Mucosa of rectum (tissue), 2 donors: Measurements from ENCODE around the gene IGFBP5.

Source experiments
- H3K27ac ChIP-seq, 2 donors: one replicate each; pipeline ENCODE4 v1.7.0; 2013; ENCODE audit warnings: inconsistent platforms in 2 of 2, low read depth in 2 of 2, low read length in 2 of 2
- H3K27me3 ChIP-seq, 2 donors: one replicate each; pipeline ENCODE4 v1.7.0; 2013; ENCODE audit warnings: low read length in 2 of 2; ENCODE audit not compliant: control insufficient read depth in 2 of 2, insufficient read depth in 2 of 2
- H3K36me3 ChIP-seq, 2 donors: one replicate each; pipeline ENCODE4 v1.7.0; 2013; ENCODE audit warnings: low read length in 2 of 2; ENCODE audit not compliant: control insufficient read depth in 2 of 2, insufficient read depth in 2 of 2
- H3K4me1 ChIP-seq, 2 donors: one replicate each; pipeline ENCODE4 v1.7.0; 2013; ENCODE audit warnings: low read length in 2 of 2, mild to moderate bottlenecking in 1 of 2; ENCODE audit not compliant: control insufficient read depth in 2 of 2, insufficient read depth in 2 of 2
- H3K4me3 ChIP-seq, 2 donors: one replicate each; pipeline ENCODE4 v1.7.0; 2013; ENCODE audit warnings: low read length in 2 of 2
- H3K9ac ChIP-seq, 2 donors: one replicate each; pipeline ENCODE4 v1.7.0; 2013; ENCODE audit warnings: low read length in 2 of 2, low read depth in 1 of 2, mild to moderate bottlenecking in 1 of 2
- H3K9me3 ChIP-seq, 2 donors: one replicate each; pipeline ENCODE4 v1.7.0; 2013; ENCODE audit warnings: low read length in 2 of 2; ENCODE audit not compliant: control insufficient read depth in 2 of 2
- donor health status: healthy.
- donor health status: Normal muscosa, but diverticular disease.

Gene IGFBP5

DNA sequence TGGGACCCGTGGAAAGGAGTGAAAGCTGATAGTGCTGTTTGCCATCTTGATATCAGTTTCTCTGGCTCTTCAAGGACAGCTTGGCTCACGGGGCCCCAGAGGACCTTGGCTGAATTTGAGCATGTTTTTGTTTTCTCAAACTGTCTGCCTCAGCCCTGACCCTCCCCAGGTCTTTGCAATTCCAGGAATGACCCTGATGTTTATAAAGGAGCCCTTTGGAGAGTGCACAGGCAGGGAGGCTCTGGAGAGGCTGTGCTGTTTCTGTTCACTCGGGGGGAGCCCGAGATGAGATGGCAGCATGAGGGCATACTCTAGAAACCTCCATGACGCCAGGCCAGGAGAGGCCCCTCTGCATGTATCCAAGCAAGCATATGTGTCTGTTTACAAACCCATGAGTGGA, 45.8 kb downstream of the IGFBP5 start:
- Histone ChIP-seq H3K27ac (no peak overlapping the region), H3K27me3 (no peaks in the 10 kb centered on the region), H3K36me3 (no peaks in the 10 kb centered on the region), H3K4me3 (no peak overlapping the region), H3K9ac (no peak overlapping the region), H3K9me3 (no peaks in the 10 kb centered on the region), H3K4me1 (no peaks in the 10 kb centered on the region)

DNA sequence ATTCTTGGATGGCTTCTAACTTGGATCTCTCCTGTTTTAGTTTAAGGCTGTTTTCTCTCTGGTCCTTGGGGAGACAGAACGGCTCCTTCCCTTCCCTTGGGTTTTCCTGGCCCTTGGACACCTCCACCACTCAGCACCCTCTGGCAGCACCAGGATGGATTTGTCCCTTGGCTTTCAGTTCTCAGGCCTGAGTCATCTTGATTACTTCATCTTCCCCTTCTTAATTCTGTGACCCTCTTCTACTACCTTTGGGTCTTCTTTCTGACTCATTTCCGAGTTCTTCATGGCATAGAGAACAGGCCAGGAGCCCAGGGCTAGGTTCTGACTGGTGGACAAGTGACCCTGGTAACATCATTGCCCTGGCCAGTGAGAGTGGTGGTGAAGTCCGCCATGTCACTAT, 47.2 kb downstream of the IGFBP5 start:
- Histone ChIP-seq H3K36me3 (no peaks in the 10 kb centered on the region), H3K27ac (no peak overlapping the region), H3K9ac (no peak overlapping the region), H3K4me3 (no peak overlapping the region), H3K4me1 (peaks cover 0 to 3% of the 10 kb centered on the region in 2 donors), H3K27me3 (no peaks in the 10 kb centered on the region), H3K9me3 (no peaks in the 10 kb centered on the region)

DNA sequence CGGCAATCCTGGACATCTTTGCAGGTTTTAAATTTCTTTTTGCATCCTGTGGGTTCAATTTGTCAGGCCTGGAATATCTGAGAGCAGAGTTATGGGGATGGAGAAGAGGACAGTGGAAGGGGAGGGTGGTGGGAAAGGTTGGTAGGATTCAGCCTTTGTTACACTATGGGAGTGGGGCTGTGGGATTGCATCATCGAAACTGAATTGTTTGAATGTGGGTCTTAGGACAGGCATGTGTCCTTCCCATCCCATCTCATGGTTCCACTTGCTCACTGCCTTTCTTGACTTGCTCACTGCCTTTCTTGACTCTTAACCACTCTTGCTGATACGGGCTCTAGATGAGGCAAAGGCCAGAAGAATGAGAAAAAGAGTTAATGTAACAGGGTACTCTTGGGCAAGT, 49.2 kb downstream of the IGFBP5 start:
- Histone ChIP-seq H3K4me1 (peaks cover 0 to 3% of the 10 kb centered on the region in 2 donors), H3K36me3 (no peaks in the 10 kb centered on the region), H3K9me3 (no peaks in the 10 kb centered on the region), H3K27ac (no peak overlapping the region), H3K4me3 (no peak overlapping the region), H3K9ac (no peak overlapping the region), H3K27me3 (no peaks in the 10 kb centered on the region)

DNA sequence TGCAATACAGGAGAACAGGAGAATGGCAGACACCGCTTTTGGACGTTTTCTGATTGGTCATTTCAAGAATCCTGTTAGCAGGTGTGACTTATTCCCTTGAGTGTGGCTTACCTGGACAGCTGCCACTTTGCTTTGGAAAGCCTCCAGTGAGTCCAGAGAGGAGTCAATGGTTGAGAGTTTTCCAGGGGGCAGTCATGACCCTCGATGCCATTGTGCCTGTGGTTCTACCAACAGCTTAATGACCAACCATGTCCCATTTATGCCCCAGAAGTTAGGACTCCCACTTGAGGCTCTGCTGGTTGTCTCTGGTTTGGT, 49.8 kb downstream of the IGFBP5 start:
- no peaks in the 10 kb centered on the region for H3K9me3 ChIP-seq
- H3K27me3 ChIP-seq: no peaks in the 10 kb centered on the region
- H3K27ac ChIP-seq: no peak overlapping the region
- peaks cover 0 to 3% of the 10 kb centered on the region in 2 donors for H3K4me1 ChIP-seq
- no peak overlapping the region for H3K4me3 ChIP-seq
- no peak overlapping the region for H3K9ac ChIP-seq
- H3K36me3 ChIP-seq: no peaks in the 10 kb centered on the region

DNA sequence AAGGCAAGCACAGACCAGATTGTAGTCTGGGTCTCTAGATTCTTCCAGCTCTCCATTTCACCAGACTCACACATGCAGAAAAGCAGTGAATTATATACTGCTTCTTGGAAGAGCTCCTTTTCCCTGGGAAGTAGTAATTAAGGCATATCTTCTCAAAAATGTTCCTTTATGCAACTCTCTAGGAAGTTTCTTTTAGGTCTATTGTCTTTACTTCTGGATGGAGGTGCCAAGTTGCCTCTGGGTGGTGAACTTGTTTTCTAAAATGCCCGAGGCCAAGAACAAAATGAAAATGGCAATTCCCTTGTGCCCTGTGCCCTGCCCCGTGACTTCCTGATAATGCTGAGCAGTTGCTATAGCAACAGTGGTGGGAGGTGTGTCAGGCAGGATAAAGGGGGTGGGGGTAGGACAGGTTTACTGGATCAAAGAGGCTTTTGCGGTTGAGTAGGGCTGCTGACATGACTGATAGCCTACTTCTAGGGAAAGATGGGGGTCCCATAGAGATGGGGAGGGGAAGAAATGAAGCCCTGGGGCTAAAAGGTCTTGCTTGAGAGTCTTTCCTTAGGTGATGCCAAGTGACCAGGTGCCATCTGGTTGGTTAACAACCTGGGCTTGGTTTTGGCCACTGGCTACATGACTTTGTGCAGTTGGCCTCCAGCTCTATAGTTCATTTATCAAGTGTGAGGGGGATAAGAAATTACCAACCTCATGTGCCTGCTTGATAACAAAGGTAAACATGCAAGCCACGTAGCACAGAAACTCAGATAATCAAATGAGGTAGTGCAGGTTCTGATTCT, 50.3 kb downstream of the IGFBP5 start:
- no peak overlapping the region for H3K9ac ChIP-seq
- H3K27ac ChIP-seq: no peak overlapping the region

DNA sequence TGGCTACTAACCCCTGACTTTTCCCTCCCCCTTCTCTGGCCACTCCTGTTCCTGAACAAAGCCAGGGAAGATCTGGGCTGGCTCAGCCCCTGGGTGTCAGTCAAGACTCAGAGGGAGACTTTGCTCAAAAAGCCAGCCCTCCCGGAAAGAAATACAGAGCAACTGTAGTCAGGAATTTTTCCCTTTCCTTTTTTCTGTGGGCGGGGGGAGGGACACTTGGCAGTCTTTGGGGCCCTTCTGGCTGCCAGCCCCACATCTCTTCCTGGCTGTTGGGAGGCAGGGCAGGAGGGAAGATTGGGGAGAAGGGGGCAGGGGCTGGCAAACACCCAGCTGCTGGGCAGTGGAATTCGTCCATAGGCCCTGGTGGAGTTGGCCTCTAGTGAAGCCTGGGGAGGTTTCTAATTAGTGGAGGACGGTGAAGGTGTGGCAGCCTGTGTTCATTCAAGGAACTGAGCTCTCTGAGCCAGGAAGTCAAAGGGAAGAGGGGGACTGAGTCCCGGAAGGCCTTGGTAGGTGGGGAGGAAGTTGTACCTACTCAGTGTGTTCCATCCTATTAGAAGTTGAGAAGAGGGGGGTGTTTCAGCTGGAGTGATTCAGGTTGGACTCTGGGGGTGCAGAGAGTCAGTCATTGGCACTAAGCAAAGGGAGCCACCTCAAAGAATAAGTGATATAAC, 51.2 kb downstream of the IGFBP5 start:
- Histone ChIP-seq H3K27me3 (no peaks in the 10 kb centered on the region), H3K9ac (no peak overlapping the region), H3K4me1 (peaks cover 0 to 3% of the 10 kb centered on the region in 2 donors), H3K9me3 (no peaks in the 10 kb centered on the region), H3K4me3 (no peak overlapping the region), H3K27ac (no peak overlapping the region), H3K36me3 (no peaks in the 10 kb centered on the region)

More for the DNA sequence above, 50.3 kb downstream of the IGFBP5 start:
- Histone ChIP-seq H3K36me3 (no peaks in the 10 kb centered on the region), H3K9me3 (no peaks in the 10 kb centered on the region), H3K4me1 (peaks cover 0 to 3% of the 10 kb centered on the region in 2 donors), H3K27me3 (no peaks in the 10 kb centered on the region), H3K4me3 (no peak overlapping the region)

DNA sequence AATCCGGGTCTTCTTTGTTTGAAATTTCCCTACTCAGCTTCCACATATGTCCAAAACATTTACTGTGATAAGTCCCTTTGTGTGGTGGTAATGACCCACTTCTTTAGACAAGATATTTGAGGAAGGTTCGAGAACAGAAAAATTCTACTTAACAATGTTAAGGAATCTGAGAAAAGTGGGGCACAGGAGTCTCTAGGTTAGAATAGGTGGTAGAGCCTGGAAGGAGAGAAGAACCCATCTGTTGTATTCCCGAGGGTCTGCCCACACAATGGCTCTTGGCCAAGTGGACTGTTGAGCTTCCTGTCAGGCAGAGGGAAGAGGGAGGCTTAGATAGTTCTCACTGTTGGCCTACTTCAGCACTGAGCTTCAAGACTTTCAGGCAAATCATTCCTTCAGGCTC, 57.9 kb downstream of the IGFBP5 start:
- H3K36me3 ChIP-seq: no peaks in the 10 kb centered on the region
- peaks cover 5 to 9% of the 10 kb centered on the region in 2 donors for H3K27me3 ChIP-seq
- H3K4me1 ChIP-seq: peaks cover 12 to 17% of the 10 kb centered on the region in 2 donors
- H3K9ac ChIP-seq: no peak overlapping the region
- H3K27ac ChIP-seq: peak overlapping the region; percentile 64 to 76
- H3K9me3 ChIP-seq: no peaks in the 10 kb centered on the region
- no peak overlapping the region for H3K4me3 ChIP-seq

DNA sequence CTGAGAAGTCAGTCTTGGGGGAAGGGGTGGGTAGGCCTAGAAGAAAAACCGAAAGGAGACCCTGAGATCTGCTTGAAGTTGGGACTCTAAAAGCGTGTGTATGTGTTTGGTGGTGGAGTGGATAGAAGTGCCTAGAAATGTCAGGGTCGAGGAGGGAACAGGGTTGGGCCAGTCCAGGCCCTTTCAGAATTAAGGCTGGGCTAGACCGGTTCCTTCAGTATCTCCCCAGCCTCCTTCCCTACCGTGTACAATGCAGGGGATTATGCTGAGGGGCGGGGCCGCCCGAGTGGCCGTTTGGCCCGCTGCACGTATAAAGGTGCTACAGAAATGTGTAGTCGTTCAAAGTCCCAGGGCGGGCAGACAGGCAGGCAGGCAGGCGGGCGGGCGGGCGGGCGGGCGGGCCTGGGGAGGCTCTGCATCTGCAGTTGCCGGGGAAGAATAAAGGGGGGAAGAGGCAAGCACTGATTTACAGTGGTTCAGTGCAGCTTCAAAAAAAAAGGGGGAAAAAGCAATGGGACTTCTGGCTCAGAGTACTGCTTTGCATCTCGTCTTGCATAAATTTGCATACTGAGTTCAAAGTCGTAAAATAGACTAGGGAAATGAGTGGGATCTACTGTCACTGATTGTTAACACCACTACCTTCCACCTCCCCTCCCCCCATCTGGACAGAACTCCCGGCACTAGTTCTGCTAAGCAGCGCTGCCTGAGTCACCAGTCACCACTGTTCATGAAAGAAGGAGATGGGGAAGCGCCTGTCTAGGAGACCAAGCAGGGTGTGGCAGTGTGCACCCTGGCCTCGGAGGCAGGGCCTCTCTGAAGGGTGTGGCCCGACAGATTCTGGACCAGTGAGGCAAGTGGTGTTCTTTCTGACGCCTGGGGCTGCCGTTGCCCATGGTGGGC, 58.5 kb downstream of the IGFBP5 start:
- Histone ChIP-seq H3K27ac (peak overlapping the region; percentile 64 to 76), H3K9me3 (no peaks in the 10 kb centered on the region), H3K4me1 (peaks cover 12 to 17% of the 10 kb centered on the region in 2 donors), H3K9ac (peak overlapping the region; percentile 37 to 44), H3K4me3 (no peak overlapping the region), H3K36me3 (no peaks in the 10 kb centered on the region), H3K27me3 (peaks cover 7 to 11% of the 10 kb centered on the region in 2 donors)

DNA sequence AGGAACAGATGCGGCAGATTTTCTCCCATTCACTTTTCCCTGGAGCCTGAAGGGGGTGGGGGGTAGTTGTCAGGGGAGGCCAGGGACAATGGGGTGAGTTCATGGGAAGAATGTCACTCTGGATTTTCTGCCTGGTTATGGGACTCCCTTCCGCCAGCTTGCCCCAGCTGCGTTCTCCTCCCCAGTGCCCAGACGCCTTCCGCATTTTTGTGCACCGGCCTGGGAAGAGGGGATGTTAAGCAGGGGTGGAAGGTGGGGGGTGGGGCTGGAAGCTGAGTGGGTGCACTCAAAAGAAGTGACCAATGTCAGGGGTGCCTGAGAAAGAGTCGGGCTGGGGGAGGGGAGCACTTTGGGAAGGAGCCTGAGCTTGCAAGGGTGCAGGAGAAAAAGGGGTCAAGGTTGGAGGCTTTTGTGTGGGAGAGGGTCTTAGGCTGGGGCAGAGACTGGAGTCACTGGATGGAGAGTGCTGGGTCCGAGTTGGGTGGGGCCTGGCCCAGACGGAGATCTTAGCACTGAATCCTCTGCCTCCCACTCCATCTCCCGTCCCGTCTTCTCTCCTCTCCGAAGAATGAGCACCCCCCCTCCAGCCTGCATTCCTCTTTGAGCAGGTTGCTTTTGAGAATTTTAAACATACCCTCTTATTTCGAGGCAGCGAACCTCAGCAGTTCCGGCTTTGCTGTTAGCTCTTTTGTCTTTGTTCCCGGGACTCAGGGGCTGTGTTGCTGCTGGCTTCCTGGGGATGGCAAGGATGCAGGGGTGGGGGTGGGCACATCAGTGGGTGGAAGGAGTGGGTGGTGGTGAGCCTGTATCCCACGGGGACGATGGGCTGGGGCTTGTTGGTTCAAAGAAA, 59.4 kb downstream of the IGFBP5 start:
- H3K4me1 ChIP-seq: peaks cover 12 to 17% of the 10 kb centered on the region in 2 donors
- peak overlapping the region; percentile 45 to 63 for H3K27ac ChIP-seq
- peak overlapping the region; percentile 37 to 44 for H3K9ac ChIP-seq
- peaks cover 7 to 11% of the 10 kb centered on the region in 2 donors for H3K27me3 ChIP-seq
- no peaks in the 10 kb centered on the region for H3K9me3 ChIP-seq
- no peak overlapping the region for H3K4me3 ChIP-seq
- no peaks in the 10 kb centered on the region for H3K36me3 ChIP-seq
